Endothelial cell of umbilical vein (primary cell): ENCODE measurements around the gene RBP5. TPM values are rescaled to one million over a fixed set of nuclear protein-coding genes. Genes with fewer than 3 reads are reported as not detected.

Source experiments
- BruUV-seq: library from RNA; stranded (reverse); fragments of 400-500 nt; replicated peaks from 2 replicates; lab custom pipeline; 2021; lab: Mats Ljungman, UMichigan
- CTCF ChIA-PET: fragments of 300-600, 350-600 bp; sonication (Branson Sonifier 250); formaldehyde crosslinking; loops from one replicate; lab custom pipeline; 2021; ENCODE audit warnings: antibody characterized with exemption, inconsistent platforms; lab: Charles Lee
- POLR2A ChIA-PET: fragments of 300-600, 350-600 bp; sonication (Branson Sonifier 250); formaldehyde crosslinking; loops from one replicate; lab custom pipeline; 2021; ENCODE audit warnings: antibody characterized with exemption, inconsistent platforms; lab: Charles Lee
- DNase-seq: peaks from one replicate; pipeline ENCODE4 v3.0.0-alpha.2; 2011; ENCODE audit warnings: low read depth, low spot score
- FAIRE-seq: peaks from 2 replicates; lab custom pipeline; 2011; peaks lifted over from hg19 to GRCh38; lab: Jason Lieb, UNC
- H2AFZ ChIP-seq: 2 replicates; pipeline ENCODE4 v1.6.0; 2012; ENCODE audit warnings: low read depth, low read length, control low read depth, inconsistent platforms
- H3K27ac ChIP-seq: 2 replicates; pipeline ENCODE4 v1.5.1; 2011; ENCODE audit warnings: low read depth, mild to moderate bottlenecking, control low read depth, low read length, moderate library complexity; ENCODE audit not compliant: insufficient read depth
- H3K27me3 ChIP-seq, 2 experiments: 2 replicates each; pipeline versions ENCODE4 v1.6.0 to v1.6.1; 2011; ENCODE audit warnings: low read length in 2 of 2, mixed read lengths in 1 of 2; ENCODE audit not compliant: control insufficient read depth in 2 of 2, insufficient read depth in 2 of 2
- H3K36me3 ChIP-seq, 2 experiments: 2 replicates in 1 of 2; 3 replicates in 1 of 2; pipeline ENCODE4 v1.5.1; 2011; ENCODE audit warnings: low read length in 2 of 2, mild to moderate bottlenecking in 1 of 2, moderate library complexity in 1 of 2; ENCODE audit not compliant: control insufficient read depth in 2 of 2, insufficient read depth in 2 of 2; ENCODE audit errors: extremely low read depth in 1 of 2
- H3K4me1 ChIP-seq: 3 replicates; pipeline ENCODE4 v1.5.1; 2011; ENCODE audit warnings: mild to moderate bottlenecking, low read length; ENCODE audit not compliant: control insufficient read depth, insufficient read depth; ENCODE audit errors: extremely low read depth
- H3K4me2 ChIP-seq: 2 replicates; pipeline ENCODE4 v1.6.1; 2011; ENCODE audit warnings: low read length, control low read depth, mixed read lengths; ENCODE audit not compliant: insufficient read depth
- H3K4me3 ChIP-seq, 3 experiments: fragments of 200-600 bp in 1 of 3; sonication (generic), shearing (Covaris generic) in 1 of 3; replicated peaks in 1 of 3; 2 replicates each; pipeline ENCODE4 v1.5.1; 2011 to 2016; ENCODE audit warnings: control low read depth in 3 of 3, low read length in 3 of 3, mild to moderate bottlenecking in 2 of 3, inconsistent platforms in 1 of 3, low read depth in 1 of 3, moderate library complexity in 1 of 3; ENCODE audit not compliant: insufficient read depth in 1 of 3
- H3K79me2 ChIP-seq: 2 replicates; pipeline ENCODE4 v1.6.0; 2012; ENCODE audit warnings: low read length, inconsistent platforms; ENCODE audit not compliant: control insufficient read depth, insufficient read depth
- H3K9ac ChIP-seq: replicated peaks from 2 replicates; pipeline ENCODE3; 2011; ENCODE audit warnings: low read length, control low read depth; ENCODE audit not compliant: insufficient read depth; ENCODE audit errors: extremely low read depth
- H3K9me1 ChIP-seq: replicated peaks from 3 replicates; pipeline ENCODE4 v1.6.0; 2011; ENCODE audit warnings: mild to moderate bottlenecking, low read length; ENCODE audit not compliant: control insufficient read depth, insufficient read depth; ENCODE audit errors: extremely low read depth
- H3K9me3 ChIP-seq: replicated peaks from 2 replicates; pipeline ENCODE4 v1.5.1; 2012; ENCODE audit warnings: low read length, inconsistent platforms; ENCODE audit not compliant: control insufficient read depth, insufficient read depth
- H4K20me1 ChIP-seq: replicated peaks from 2 replicates; pipeline ENCODE3; 2011; ENCODE audit warnings: mild to moderate bottlenecking, low read length; ENCODE audit not compliant: control insufficient read depth, insufficient read depth; ENCODE audit errors: extremely low read depth
- EZH2 ChIP-seq: IDR thresholded peaks from 2 replicates; pipeline ENCODE4 v1.6.1; 2012; ENCODE audit warnings: borderline replicate concordance, low read depth, mild to moderate bottlenecking, moderate library complexity, low read length, inconsistent platforms; ENCODE audit not compliant: severe bottlenecking
- FOS ChIP-seq: IDR thresholded peaks from 2 replicates; pipeline ENCODE4 v1.6.1; 2011; ENCODE audit warnings: mild to moderate bottlenecking, low read length, moderate library complexity, borderline replicate concordance; ENCODE audit not compliant: insufficient read depth
- GATA2 ChIP-seq: IDR thresholded peaks from 2 replicates; pipeline ENCODE4 v1.7.0; 2011; ENCODE audit warnings: low read depth, mild to moderate bottlenecking, moderate library complexity, mixed read lengths, low read length; ENCODE audit not compliant: insufficient read length, insufficient read depth
- JUN ChIP-seq: IDR thresholded peaks from 2 replicates; pipeline ENCODE4 v1.6.1; 2011; ENCODE audit warnings: borderline replicate concordance, low read depth; ENCODE audit not compliant: insufficient read length, insufficient read depth
- MYC ChIP-seq: IDR thresholded peaks from one replicate; pipeline ENCODE4 v1.6.1; 2011; ENCODE audit warnings: mild to moderate bottlenecking, low read depth, low read length
- POLR2A ChIP-seq: IDR thresholded peaks from 2 replicates; pipeline ENCODE4 v1.6.1; 2012; ENCODE audit warnings: low read depth, mild to moderate bottlenecking, control low read depth, low read length
- POLR2AphosphoS5 ChIP-seq: IDR thresholded peaks from 2 replicates; pipeline ENCODE4 v1.6.1; 2012; ENCODE audit warnings: low read depth, mild to moderate bottlenecking, control low read depth, low read length, moderate library complexity; ENCODE audit not compliant: insufficient read depth
- dilution Hi-C: fragments of 300-500 bp; cut with MboI; formaldehyde crosslinking; loops from one replicate; pipeline ENCODE4 v1.15.0; 2019; ENCODE audit warnings: low sequenced_read_pairs; ENCODE audit not compliant: extremely low pct_ligation_motif_present
- intact Hi-C: fragments of 100-400 bp; cut with micrococcal nuclease; formaldehyde crosslinking; loops from one replicate; pipeline ENCODE4 v1.10.0; 2022
- polyA plus RNA-seq, 4 experiments: library from polyadenylated mRNA; depleted of rRNA in 3 of 4; stranded (reverse) in 3 of 4; unstranded in 1 of 4; fragments of >200 nt; gene quantifications; 2 replicates each; pipeline versions ENCODE4 v1.2.1 to v1.2.3, GENCODE V29; 2011 to 2012; ENCODE audit warnings: missing spikeins in 1 of 4
- total RNA-seq: library from RNA; stranded (reverse); gene quantifications from 2 replicates; pipeline ENCODE4 v1.2.3, GENCODE V29; 2021
- TF ChIP-seq, protein P1 (sequence below): IDR thresholded peaks from 2 replicates; pipeline ENCODE4 v1.6.1; 2011; ENCODE audit not compliant: insufficient read depth, insufficient read length
- TF ChIP-seq, protein P2 (sequence below), 2 donors: IDR thresholded peaks; 1 replicate in 1 of 2; 2 replicates in 1 of 2; pipeline ENCODE4 v1.5.1; 2011; ENCODE audit warnings: low read length in 2 of 2, mild to moderate bottlenecking in 2 of 2, moderate library complexity in 2 of 2, control low read depth in 1 of 2, inconsistent platforms in 1 of 2, low read depth in 1 of 2; ENCODE audit not compliant: insufficient read depth in 1 of 2; ENCODE audit errors: extremely low read depth in 1 of 2

Gene RBP5
- total and polyA plus RNA-seq, 2 donors (not counting 3 experiments of a cell fraction or from before 2014, with no cell fraction given): 0.12 TPM; not detected in 1

DNA sequence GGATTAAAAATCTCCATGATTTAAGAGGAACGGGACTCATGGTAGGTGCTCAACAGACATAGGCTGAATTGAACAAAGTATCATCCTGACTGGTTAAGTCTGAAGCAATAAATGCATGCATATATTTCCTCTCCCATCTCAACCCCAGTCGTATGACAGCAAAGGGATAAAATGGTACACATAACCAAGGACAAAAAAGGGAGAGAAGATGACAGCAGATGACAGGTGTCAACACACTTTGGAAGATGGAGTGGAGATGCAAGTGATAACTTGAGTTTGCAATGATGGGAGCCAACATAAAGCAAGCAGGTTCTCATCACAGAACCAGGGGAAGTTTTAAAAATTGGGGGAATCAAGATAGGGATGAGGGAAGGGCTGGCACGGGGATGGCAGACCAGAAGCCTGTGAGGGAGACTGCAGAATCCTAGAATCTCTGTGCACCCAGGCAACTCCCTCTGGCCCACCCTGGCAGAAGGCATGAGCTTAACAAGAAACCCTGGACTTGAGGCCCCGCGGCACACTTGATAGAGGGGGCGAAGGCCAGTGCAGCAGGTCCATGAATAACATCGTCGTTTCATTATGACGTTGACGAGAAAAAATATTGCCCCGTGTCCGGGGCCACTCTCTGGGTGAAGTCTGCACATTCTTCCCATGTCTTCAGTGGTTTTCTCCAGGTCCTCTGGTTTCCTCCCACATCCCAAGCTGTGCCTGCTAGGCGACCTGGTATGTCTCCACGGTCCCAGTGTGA is 24.7 kb downstream of the RBP5 start:
- dilution Hi-C loops (no loop called here), intact Hi-C loops (no loop called here)
- BruUV-seq: no TSS peak
- Histone ChIP-seq H3K4me3 (no peak overlapping the region), H3K4me1 (peaks cover 8% of the 10 kb centered on the region), H3K9ac (no peak overlapping the region), H3K27ac (no peak overlapping the region), H3K9me3 (no peaks in the 10 kb centered on the region), H3K4me2 (no peak overlapping the region), H3K9me1 (no peaks in the 10 kb centered on the region), H2AFZ (no peak overlapping the region), H3K79me2 (no peaks in the 10 kb centered on the region), H4K20me1 (no peaks in the 10 kb centered on the region), H3K27me3 (no peaks in the 10 kb centered on the region), H3K36me3 (peaks cover 0 to 1% of the 10 kb centered on the region in 2 experiments)
- CTCF ChIA-PET: interaction anchor here (1.2 kb wide), 1 partner anchor 8 kb away, joined by 3 read pairs; no protein-coding TSS in a partner anchor
- no peak for DNase-seq
- POLR2A ChIA-PET: no interaction called here
- FAIRE-seq: no peak
- TF ChIP-seq, protein P1, sequence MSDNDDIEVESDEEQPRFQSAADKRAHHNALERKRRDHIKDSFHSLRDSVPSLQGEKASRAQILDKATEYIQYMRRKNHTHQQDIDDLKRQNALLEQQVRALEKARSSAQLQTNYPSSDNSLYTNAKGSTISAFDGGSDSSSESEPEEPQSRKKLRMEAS: no peak
- TF ChIP-seq POLR2AphosphoS5 (no peak), EZH2 (no peak), MYC (no peak), GATA2 (no peak), FOS (no peak), POLR2A (no peak), JUN (no peak)
- TF ChIP-seq, protein P2, sequence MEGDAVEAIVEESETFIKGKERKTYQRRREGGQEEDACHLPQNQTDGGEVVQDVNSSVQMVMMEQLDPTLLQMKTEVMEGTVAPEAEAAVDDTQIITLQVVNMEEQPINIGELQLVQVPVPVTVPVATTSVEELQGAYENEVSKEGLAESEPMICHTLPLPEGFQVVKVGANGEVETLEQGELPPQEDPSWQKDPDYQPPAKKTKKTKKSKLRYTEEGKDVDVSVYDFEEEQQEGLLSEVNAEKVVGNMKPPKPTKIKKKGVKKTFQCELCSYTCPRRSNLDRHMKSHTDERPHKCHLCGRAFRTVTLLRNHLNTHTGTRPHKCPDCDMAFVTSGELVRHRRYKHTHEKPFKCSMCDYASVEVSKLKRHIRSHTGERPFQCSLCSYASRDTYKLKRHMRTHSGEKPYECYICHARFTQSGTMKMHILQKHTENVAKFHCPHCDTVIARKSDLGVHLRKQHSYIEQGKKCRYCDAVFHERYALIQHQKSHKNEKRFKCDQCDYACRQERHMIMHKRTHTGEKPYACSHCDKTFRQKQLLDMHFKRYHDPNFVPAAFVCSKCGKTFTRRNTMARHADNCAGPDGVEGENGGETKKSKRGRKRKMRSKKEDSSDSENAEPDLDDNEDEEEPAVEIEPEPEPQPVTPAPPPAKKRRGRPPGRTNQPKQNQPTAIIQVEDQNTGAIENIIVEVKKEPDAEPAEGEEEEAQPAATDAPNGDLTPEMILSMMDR (IDR thresholded peaks at IDR 0.05; ENCODE audit: extremely low read depth in 1 of 2, insufficient read depth in 1 of 2, low read depth in 1 of 2, low read length in 2 of 2): no peak
